Adrenal gland (tissue), 12 donors: ENCODE data around the gene DYDC1. TPM values are rescaled to one million over a fixed set of nuclear protein-coding genes. Genes with fewer than 3 reads are reported as not detected.

Experiments used
- DNase-seq, 7 donors: peaks; one replicate each; pipeline ENCODE4 v3.0.0-alpha.2; 2019 to 2020
- H3K27ac ChIP-seq, 5 donors: fragments of 200-600 bp; sonication (generic) in 4 of 5; 1 replicate in 3 of 5; 2 replicates in 2 of 5; pipeline versions ENCODE4 v1.5.1 to v1.8.0; 2016 to 2020; ENCODE audit warnings: mild to moderate bottlenecking in 1 of 5
- H3K27me3 ChIP-seq: fragments of 200-600 bp; 2 replicates; pipeline ENCODE4 v1.8.0; 2021
- H3K36me3 ChIP-seq, 2 donors: fragments of 200-600 bp; replicated peaks in 1 of 2; 1 replicate in 1 of 2; 2 replicates in 1 of 2; pipeline versions ENCODE4 v1.5.1 to v1.8.0; 2018 to 2022
- H3K4me1 ChIP-seq, 2 donors: fragments of 200-600 bp; replicated peaks in 1 of 2; 1 replicate in 1 of 2; 2 replicates in 1 of 2; pipeline versions ENCODE4 v1.5.1 to v1.8.0; 2018 to 2021
- H3K4me3 ChIP-seq, 4 donors: fragments of 200-600 bp; sonication (generic) in 3 of 4; one replicate each; pipeline ENCODE4 v1.5.1; 2016 to 2018
- H3K9me3 ChIP-seq, 3 donors: fragments of 200-600 bp; sonication (generic) in 1 of 3; replicated peaks in 1 of 3; 1 replicate in 2 of 3; 2 replicates in 1 of 3; pipeline versions ENCODE4 v1.5.1 to v1.8.0; 2016 to 2021
- CTCF ChIP-seq, 6 experiments: fragments of 450-650 bp in 4 of 6; fragments of 200-600 bp in 2 of 6; sonication (generic) in 1 of 6; IDR thresholded peaks; 1 replicate in 5 of 6; 2 replicates in 1 of 6; pipeline versions ENCODE4 v1.5.1 to v1.8.0; 2016 to 2021; ENCODE audit warnings: antibody characterized with exemption in 6 of 6, mild to moderate bottlenecking in 2 of 6, moderate library complexity in 1 of 6
- POLR2A ChIP-seq, 2 donors: fragments of 450-650 bp; IDR thresholded peaks; one replicate each; pipeline ENCODE4 v1.6.1; 2017; ENCODE audit warnings: antibody characterized with exemption in 2 of 2, mild to moderate bottlenecking in 2 of 2, moderate library complexity in 1 of 2
- WGBS, 4 donors: extraction: QIAGEN DNeasy Blood & Tissue Kit in 2 of 4; methylation state at CpG; one replicate each; pipeline versions ENCODE4 v1.1.5 to v1.1.7; 2013 to 2017; 5-methylcytosine and 5-hydroxymethylcytosine counted together
- intact Hi-C, 2 donors: fragments of 100-400 bp; cut with DNase I; formaldehyde crosslinking; loops; one replicate each; pipeline versions ENCODE4 v1.14.1 to v1.15.0; 2022 to 2023
- polyA plus RNA-seq, 3 donors: library from polyadenylated mRNA; stranded (reverse); fragments of 200-250 nt in 2 of 3; fragments of 350-450 nt in 1 of 3; fragmentation: Illumina TruSeq in 1 of 3; extraction: RNeasy Lipid Tissue Mini Kit (QIAGEN cat#74804) in 1 of 3; gene quantifications; one replicate each; pipeline ENCODE4 v1.2.3, GENCODE V29; 2013 to 2014
- total RNA-seq, 9 donors: library from RNA; depleted of rRNA in 4 of 9; stranded (reverse); fragments of >200 nt in 4 of 9; fragments of 120-200 nt in 1 of 9; fragmentation: NEBNext Ultra II Directional in 1 of 9; extraction: Animal tissue kit (Norgen Biotek cat#: 25700) in 1 of 9; gene quantifications; one replicate each; pipeline versions ENCODE4 v1.1.0 to v1.2.4, GENCODE V29; 2013 to 2023
- donor health status: healthy with polysubstance abuse.
- donor health status: Bipolar disorder and iron deficiency.
- donor health status: DM: yes; HTN: yes; CAD: no.
- donor health status: DM: no; HTN: no; CAD: no.
- donor health status: DM: no; HTN: no; CAD: no.
- donor health status: DM: yes; HTN: yes; CAD: no.

The DYDC1 gene
- total and polyA plus RNA-seq, 12 donors, result not detected

GRCh38 chr10:80324891-80325364 is 31.6 kb downstream of the DYDC1 start:
- no peaks in the 10 kb centered on the region for H3K4me1 ChIP-seq
- intact Hi-C loops, result no loop called here
- H3K9me3 ChIP-seq, result no peaks in the 10 kb centered on the region
- DNase-seq, result no peak
- no peak for TF ChIP-seq POLR2A (IDR thresholded peaks at IDR 0.05)
- no peak for TF ChIP-seq CTCF (IDR thresholded peaks at IDR 0.05)
- H3K27me3 ChIP-seq, result no peaks in the 10 kb centered on the region
- H3K27ac ChIP-seq, result no peak overlapping the region
- no peak overlapping the region for H3K4me3 ChIP-seq
- WGBS, 4 donors, result 74 to 82% (median 79%) methylated on average over 6 of the region's 6 CpGs
- H3K36me3 ChIP-seq, result no peaks in the 10 kb centered on the region

- H3K36me3 ChIP-seq, result no peaks in the 10 kb centered on the region
- TF ChIP-seq POLR2A (IDR thresholded peaks at IDR 0.05) (no peak), CTCF (IDR thresholded peaks at IDR 0.05) (no peak)
- H3K9me3 ChIP-seq, result no peaks in the 10 kb centered on the region
- WGBS, 4 donors, result 40 to 53% (median 45%) methylated on average over 1 of the region's 1 CpG
- H3K27ac ChIP-seq, result no peak overlapping the region
- intact Hi-C loops, result no loop called here
- no peaks in the 10 kb centered on the region for H3K27me3 ChIP-seq
- no peak overlapping the region for H3K4me3 ChIP-seq
- no peak for DNase-seq
- no peaks in the 10 kb centered on the region for H3K4me1 ChIP-seq
These were observed 32.5 kb downstream of the DYDC1 start for GRCh38 chr10:80324086-80324485.

GRCh38 chr10:80323311-80323710 is 33.2 kb downstream of the DYDC1 start:
- no peaks in the 10 kb centered on the region for H3K9me3 ChIP-seq
- 62 to 67% (median 66%) methylated on average over 3 of the region's 3 CpGs for WGBS, 4 donors
- TF ChIP-seq POLR2A (IDR thresholded peaks at IDR 0.05), result no peak
- TF ChIP-seq CTCF (IDR thresholded peaks at IDR 0.05), result no peak
- no peaks in the 10 kb centered on the region for H3K27me3 ChIP-seq
- no peak overlapping the region for H3K4me3 ChIP-seq
- H3K27ac ChIP-seq, result no peak overlapping the region
- H3K4me1 ChIP-seq, result no peaks in the 10 kb centered on the region
- H3K36me3 ChIP-seq, result no peaks in the 10 kb centered on the region
- intact Hi-C loops, result no loop called here
- DNase-seq, result no peak

GRCh38 chr10:80322711-80323110 is 33.8 kb downstream of the DYDC1 start:
- 67 to 85% (median 81%) methylated on average over 1 of the region's 1 CpG for WGBS, 4 donors
- no peaks in the 10 kb centered on the region for H3K9me3 ChIP-seq
- no peak for DNase-seq
- H3K36me3 ChIP-seq, result no peaks in the 10 kb centered on the region
- intact Hi-C loops, result no loop called here
- no peaks in the 10 kb centered on the region for H3K27me3 ChIP-seq
- no peak overlapping the region for H3K27ac ChIP-seq
- TF ChIP-seq POLR2A (IDR thresholded peaks at IDR 0.05), result no peak
- TF ChIP-seq CTCF (IDR thresholded peaks at IDR 0.05), result no peak
- no peak overlapping the region for H3K4me3 ChIP-seq
- H3K4me1 ChIP-seq, result no peaks in the 10 kb centered on the region
